Right lobe of liver (tissue), 4 donors: Measurements from ENCODE around the gene HES3.

Experiments
- CTCF ChIP-seq, 4 donors: fragments of 200-600 bp in 3 of 4; fragments of 450-650 bp in 1 of 4; IDR thresholded peaks; one replicate each; pipeline versions ENCODE4 v1.5.1 to v1.8.0; 2016 to 2022; ENCODE audit warnings: antibody characterized with exemption in 4 of 4, mild to moderate bottlenecking in 2 of 4
- POLR2A ChIP-seq: fragments of 450-650 bp; IDR thresholded peaks from one replicate; pipeline ENCODE4 v1.6.1; 2017; ENCODE audit warnings: antibody characterized with exemption, mild to moderate bottlenecking
- donor health status: DM: no; HTN: no; CAD: no.
- donor health status: DM: no; HTN: no; CAD: no.
- donor health status: DM: no; HTN: yes; CAD: no.

DNA sequence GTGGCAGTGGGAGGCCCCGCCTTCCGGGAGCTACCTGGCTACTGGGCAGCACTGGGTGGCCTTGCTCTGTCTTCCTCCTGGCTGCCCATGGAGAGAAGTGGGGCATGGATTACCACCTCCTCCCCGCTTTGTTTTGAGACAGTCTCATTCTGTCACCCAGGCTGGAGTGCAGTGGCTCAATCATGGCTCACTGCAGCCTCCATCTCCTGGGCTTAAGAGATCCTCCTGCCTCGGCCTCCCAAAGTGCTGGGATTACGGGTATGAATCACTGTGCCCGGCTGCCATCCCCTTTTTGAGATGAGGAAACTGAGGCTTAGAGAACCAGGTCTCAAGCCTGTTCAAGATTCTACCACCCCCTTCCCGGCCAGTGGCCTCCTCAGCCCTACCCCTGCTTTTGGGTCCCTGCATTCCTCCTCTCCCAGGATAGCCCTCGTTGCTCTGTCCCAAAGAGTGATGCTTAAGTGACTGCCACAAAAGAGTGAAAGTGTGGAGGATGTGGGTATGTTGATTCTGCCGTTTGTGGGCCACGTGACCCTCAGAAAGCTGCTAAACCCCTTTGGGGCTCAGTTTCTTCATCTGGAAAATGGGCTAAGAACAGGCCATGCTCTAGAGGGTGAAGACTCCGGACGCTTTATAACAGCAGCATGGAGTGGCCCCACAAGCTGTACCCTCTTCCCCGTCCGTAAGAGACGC is 7.8 kb downstream of the HES3 start:
- no peak for TF ChIP-seq CTCF (IDR thresholded peaks at IDR 0.05)
- no peak for TF ChIP-seq POLR2A
